ENCODE data around the gene OR5H6. TPM values are rescaled to one million over a fixed set of nuclear protein-coding genes. Genes with fewer than 3 reads are reported as not detected.

OR5H6 gene
- total RNA-seq, 4 donors from 2014 or later = 0.34 TPM; not detected in 3

- TF ChIP-seq, protein P1, sequence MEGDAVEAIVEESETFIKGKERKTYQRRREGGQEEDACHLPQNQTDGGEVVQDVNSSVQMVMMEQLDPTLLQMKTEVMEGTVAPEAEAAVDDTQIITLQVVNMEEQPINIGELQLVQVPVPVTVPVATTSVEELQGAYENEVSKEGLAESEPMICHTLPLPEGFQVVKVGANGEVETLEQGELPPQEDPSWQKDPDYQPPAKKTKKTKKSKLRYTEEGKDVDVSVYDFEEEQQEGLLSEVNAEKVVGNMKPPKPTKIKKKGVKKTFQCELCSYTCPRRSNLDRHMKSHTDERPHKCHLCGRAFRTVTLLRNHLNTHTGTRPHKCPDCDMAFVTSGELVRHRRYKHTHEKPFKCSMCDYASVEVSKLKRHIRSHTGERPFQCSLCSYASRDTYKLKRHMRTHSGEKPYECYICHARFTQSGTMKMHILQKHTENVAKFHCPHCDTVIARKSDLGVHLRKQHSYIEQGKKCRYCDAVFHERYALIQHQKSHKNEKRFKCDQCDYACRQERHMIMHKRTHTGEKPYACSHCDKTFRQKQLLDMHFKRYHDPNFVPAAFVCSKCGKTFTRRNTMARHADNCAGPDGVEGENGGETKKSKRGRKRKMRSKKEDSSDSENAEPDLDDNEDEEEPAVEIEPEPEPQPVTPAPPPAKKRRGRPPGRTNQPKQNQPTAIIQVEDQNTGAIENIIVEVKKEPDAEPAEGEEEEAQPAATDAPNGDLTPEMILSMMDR (IDR thresholded peaks at IDR 0.05; ENCODE audit: low read depth) = no peak
Observed at GRCh38 chr3:98243843-98244242, 20.2 kb upstream of the OR5H6 start.

DNA sequence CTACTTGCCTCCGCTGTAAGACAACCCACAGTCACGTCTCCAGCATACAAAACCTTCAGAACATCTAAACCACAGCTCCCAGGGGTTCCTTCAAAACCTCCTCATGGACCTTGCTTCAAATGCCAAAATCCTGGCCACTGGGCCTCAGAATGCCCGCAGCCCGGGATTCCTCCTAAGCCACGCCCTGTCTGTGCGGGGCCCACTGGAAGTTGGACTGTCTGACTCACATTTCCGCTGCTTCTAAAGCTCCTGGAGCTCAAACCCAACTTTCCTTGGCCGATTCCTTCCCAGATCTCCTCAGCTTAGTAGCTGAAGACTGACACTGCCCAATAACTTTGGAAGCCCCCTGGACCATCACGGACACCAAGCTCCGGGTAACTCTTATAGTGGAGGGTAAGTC lies 17.9 kb upstream of the OR5H6 start:
- TF ChIP-seq, protein P1 (IDR thresholded peaks at IDR 0.05; ENCODE audit: low read depth) = no peak

GRCh38 chr3:98259707-98260106 lies 4.3 kb upstream of the OR5H6 start:
- TF ChIP-seq, protein P1 (IDR thresholded peaks at IDR 0.05; ENCODE audit: low read depth) = no peak

DNA sequence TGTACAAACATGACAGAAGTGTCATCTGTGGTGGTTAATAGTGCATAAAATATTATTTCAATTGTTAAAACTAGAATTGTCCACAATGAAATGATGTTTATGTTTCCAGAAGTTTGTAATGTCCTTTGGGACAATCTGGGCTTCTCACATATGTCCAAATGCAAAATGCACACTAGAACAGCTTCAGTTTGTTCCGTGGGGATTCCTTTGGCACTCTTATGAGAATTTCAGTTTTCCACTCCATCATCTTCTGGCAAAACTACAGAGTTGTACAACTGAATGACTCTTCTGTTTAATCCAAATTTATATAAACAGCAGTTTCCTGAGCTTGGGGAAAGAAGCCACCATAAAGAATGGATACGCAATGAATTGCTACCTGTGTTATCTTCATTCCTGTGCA lies 2.0 kb upstream of the OR5H6 start:
- TF ChIP-seq, protein P1 (IDR thresholded peaks at IDR 0.05; ENCODE audit: low read depth) = no peak

DNA sequence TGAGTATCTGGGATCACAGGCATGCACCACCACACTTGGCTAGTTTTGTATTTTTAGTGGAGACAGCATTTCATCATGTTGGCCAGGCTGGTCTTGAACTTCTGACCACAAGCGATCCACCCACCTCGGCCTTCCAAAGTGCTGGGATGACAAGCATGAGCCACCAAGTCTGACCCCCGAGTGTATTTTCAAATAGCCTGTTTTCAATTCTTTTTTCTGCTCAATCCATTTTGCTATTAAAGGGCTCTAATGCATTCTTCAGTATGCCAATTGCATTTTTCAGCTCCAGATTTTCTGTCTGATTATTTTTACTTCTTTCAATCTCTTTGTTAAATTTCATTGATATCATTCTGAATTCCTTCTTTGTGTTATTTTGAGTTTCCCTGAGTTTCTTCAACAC lies 5.8 kb downstream of the OR5H6 start:
- TF ChIP-seq, protein P1 (IDR thresholded peaks at IDR 0.05; ENCODE audit: low read depth) = no peak

DNA sequence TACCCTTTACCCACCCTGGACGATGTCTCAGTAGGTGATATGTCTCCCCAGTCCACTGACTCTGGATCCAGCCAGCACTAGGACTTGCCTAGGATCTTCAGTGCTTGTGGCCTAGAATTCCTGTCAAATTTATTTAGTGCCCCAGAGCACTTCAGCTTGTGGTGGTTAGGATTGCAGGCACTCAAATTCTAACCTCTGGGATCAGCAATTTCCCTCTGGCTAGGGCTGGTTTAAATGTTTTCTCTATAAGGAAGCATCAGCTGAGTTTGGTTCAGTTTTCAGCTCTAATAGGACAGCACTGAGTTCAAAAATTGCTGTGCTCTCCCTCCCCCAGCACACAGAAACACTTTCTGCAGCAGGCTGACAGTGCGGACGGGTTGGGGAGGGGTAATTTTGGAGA lies 8.1 kb downstream of the OR5H6 start:
- TF ChIP-seq, protein P1 (IDR thresholded peaks at IDR 0.05; ENCODE audit: low read depth) = no peak

DNA sequence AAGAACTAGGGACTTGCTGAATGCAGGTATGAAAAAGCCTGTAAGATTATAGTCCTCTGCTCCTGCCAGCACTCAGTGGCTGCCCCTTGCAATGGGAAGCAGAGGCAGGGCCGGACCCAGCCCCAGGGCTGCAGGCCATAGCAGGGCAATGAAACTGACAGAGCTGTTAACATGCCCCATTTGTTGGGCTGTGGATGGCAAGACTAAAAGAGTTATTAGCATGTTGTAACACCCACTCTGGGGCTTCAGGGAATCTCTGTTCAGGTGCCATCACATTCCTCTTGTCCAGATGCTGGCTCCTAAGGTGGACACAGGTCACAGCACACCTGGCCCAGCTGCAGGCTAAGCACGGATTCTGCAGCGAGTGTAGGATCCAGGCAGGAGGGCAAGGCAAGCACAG lies 10.9 kb downstream of the OR5H6 start:
- TF ChIP-seq, protein P1 (IDR thresholded peaks at IDR 0.05; ENCODE audit: low read depth) = no peak
